T-helper 1 cell treated with Interleukin-12 subunit alpha and Interleukin-12 subunit beta and Interleukin-4 antibody, amounts not matched to agents 30 ng/mL and 1 ng/mL, for 36 hours (primary cell): Measurements from ENCODE around the gene NRAP. TPM values are rescaled to one million over a fixed set of nuclear protein-coding genes. Genes with fewer than 3 reads are reported as not detected.

ENCODE experiments used
- intact Hi-C: fragments of 100-400 bp; cut with micrococcal nuclease; formaldehyde crosslinking; loops from one replicate; pipeline ENCODE4 v1.15.1; 2024
- total RNA-seq: library from RNA; stranded (reverse); gene quantifications from 2 replicates; pipeline ENCODE4 v1.2.3, GENCODE V29; 2022

NRAP gene
- total RNA-seq, 1 donor from 2014 or later, result not detected

DNA sequence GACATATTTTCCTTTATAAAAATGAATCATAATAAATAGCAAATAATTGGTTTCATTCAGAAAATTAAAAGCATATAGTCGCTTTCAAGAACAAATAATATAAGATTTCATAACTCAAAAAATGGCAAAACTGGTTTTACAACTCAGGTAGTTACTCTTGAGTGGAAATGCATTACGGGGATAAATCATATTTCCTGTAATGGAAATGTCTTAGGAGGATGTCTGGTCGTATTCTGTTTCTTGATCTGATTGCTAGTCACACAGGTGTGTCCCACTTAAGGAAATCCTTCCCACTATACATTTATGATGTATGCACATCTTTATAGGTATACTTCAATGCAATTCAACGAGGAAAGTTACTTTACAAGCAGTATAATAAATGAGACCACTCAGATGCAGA lies 20.7 kb downstream of the NRAP start:
- intact Hi-C loops, result no loop called here

DNA sequence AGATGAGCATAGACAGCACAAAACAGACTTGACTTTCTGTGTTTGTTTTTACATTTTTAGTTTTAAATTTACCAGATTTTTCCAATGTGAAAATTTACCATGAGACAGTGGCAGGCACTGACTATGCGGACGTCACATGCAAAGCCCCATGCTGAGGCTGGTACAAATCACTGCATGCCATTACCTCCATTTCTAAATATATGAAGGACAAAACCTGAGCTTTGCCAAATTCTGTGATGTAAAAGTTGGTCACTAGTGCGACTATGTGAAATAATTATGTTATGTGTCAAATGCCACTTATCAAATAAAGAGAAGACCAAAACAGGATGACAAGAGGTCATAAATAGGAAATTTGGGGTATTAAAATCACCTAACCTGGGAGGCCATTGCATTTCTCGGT lies 22.1 kb downstream of the NRAP start:
- intact Hi-C loops, result no loop called here

DNA sequence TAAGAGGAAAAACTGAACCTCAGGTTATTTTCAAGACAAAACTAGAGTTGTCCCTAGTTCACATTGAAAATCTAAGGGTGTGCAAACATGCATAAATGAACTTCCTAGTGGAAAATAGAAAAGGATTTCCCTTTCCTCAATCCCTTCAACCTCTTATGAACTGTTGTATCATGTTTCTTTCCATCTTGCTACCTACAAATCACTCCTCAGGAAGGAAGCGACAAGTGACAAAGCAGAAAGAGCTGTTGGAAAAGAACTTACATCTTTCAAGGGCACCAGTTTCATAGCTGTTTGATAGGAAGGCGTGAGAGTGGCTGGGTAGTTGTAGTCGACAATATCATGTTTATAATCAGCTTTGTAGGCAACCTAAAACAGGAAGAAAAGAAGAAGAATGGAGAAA lies 23.9 kb downstream of the NRAP start:
- intact Hi-C loops, result no loop called here

DNA sequence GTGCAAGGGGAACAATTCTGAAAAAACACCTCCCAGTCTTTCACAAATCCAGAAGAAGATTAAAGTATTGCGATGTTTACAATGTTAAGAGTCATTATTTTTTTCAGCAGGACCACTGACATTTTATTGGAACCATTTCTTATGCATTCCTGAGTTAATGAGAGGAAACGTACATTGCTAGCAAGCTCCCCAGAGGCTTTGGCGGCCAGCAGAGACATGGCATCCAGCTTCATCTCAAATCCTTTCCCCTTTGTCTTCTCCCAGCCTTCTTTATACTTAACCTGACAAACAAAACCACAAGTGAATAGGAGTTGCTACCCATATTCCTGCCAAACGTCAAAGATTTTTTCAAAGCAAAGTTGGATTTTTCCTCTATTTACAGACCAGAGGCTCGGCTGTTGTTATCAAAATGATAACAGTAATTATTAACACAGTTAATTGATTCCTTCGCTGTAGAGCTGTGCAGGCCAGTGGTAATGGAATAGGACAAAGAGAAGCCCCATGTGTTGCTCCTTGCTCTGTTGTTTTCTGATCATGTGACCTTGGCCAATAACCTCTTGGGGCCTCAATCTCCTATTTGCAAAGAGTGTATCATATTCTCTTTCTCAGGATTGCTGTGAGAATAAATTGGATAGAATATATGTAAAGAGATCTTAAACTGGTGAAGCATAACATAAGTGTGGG lies 32.0 kb downstream of the NRAP start:
- intact Hi-C loops, result no loop called here

DNA sequence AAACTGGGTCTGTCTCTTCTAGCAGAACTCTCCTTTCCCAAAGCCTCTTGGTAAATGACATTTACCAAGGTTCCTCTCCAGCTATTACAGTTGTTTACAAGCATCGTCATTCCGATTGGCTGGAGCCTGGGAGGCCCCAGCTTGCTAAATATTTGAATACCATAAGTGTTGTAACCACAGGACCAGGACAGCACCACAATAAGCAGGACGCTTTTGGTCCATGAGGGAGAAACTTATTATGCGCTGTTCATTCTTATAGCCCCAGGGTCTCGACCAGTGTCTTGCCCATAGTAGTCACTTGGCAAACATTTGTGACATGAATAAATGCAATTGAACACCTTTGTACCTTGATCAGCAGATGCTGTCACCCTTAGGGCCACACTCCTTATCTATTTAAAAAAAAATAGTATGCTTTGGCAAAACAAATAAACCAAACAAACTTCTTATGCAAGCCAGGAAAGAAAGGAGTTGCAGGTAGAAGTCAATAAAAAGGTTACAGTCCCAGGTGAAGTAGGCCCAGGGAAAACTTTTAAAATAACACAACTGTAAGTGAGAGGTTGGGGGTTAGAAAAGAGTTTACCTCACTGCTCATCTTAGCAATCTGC lies 32.8 kb downstream of the NRAP start:
- intact Hi-C loops, result no loop called here

DNA sequence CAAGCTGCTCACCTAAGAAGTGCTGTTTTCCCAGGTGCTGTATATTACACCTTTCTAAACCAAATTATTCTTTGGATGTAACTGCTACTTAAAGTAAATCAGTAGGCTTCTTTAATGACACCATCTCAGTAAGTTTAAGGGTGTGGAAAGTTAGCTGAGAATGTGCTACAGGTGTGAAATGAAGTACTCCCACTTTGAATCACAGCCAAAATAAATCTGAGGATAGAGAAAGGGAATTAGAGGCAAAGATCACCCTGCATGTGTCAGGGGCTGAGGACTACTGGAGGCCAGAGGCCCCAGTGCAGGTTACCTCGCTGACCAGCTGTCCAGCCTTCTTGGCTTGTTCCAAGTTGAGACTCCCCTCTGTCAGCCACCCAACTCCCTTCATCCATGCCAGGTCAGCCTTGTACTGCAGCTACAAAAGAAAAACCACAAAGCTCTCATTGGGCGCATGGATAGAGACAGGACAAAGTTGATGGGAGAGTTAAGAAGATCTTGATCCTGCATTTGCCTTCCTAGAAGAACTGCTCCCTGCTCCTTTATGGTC lies 35.2 kb downstream of the NRAP start:
- intact Hi-C loops, result no loop called here

DNA sequence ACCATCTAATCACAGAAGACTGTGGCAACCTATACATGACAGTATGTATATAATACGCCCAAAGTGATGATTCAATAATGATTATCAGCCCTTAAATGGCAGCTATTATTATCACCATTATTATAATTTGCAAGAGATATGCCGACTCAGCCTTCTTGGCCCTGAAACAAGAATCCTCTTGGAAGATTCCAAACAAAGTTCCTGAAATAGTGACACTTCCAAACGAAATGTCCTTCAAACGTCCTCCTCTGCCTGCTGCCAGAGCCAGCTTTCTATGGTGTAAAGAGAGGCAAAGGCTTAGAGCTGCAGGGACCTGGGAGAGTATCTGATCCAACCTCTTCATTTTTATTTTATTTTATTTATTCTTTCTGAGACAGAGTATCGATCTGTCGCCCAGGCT lies 36.0 kb downstream of the NRAP start:
- intact Hi-C loops, result no loop called here

DNA sequence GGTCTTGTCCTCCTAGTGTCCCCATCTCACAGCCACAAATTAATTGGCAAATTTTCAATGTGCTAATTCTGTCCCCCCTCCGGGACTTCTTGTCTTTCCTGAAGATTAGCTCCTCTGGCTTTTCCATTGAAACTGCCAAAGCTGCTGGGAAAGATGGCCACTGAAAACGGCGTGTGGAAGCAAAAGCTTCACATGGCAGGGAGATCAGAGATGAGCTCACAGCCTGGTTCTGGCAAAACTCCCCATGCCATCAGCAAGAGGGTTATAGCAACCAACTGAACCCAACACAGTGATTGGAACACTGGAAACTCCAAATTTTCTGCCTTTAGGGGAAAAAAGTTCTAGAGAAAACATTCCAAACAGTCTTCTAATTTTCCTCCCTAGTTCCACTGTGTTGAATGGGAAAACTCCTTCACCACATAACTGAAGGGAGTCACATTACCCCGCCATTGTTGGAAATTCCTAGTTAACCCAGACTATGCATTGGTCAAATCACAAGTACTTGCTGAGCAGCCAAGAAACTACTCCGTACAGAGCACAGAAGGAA lies 37.0 kb downstream of the NRAP start:
- intact Hi-C loops, result no loop called here

DNA sequence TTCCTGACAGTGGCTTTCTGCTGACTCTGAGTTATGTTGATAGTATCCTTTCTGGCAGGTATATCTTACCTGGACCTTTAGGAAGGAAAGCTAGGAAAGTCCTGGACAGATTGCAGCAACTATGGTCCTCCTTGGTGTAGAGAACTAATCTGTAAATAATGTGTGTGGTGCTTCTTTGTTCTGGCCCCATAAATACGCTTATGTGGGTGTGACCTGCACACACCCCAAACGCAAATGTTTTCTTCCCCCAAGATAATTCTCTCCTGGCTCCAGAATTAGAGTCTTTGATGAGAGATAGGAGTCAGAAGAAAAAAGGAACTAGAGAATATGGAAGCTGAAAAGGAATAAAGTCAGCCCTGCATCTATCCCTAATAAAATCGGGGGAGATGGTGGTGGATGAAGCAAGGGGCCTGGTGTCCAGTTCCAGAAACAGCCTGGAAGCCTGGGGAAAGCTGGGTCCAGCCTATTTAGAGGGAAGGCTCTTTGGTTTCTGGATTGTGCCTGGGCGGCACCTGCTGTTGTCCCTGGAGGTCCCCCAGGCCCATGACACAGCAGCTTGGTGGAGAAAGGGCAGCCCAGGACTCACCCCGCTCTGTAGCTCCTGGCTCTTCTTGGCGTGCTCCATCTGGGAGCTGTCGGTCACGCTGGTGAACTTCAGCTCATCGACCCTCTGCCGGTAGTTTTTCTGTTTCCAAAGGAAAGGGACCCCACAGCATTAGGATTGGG lies 38.2 kb downstream of the NRAP start:
- intact Hi-C loops, result no loop called here

DNA sequence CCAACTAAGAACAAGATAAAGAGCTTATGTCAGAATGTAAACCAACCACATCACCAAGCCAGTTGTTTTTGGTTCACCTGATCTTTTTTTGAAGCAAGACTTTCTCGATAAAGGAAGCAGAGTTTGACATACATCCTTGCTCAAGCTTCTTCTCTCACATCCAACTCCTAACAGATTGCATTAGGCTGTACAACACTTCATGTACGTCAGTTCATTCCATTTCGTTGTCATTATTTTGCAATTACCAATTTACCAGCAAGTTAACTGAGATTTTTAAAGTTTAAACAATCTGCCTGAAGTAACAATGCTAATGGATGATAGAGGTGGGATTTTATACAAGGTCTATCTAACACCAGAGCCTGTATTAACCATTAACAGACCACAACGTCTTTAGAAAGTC lies 41.0 kb downstream of the NRAP start:
- intact Hi-C loops, result no loop called here

DNA sequence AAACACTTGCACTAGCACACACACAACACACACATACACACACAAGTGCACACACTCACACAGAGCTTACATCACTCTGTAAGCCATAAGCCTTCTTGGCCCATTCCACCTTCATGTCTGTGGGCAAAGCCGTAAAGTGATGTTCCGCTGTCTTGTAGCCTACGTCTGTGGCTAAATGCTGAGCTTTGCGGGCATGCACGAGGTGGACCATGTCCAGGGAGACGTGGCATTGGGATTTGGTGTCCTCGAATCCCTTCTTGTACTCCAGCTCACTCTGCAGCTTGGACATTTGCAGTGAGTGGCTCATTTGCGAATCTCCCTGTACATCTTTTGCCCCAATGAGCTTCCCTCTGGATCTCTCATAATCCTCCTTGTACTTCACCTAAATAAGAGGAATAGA lies 42.0 kb downstream of the NRAP start:
- intact Hi-C loops, result no loop called here

DNA sequence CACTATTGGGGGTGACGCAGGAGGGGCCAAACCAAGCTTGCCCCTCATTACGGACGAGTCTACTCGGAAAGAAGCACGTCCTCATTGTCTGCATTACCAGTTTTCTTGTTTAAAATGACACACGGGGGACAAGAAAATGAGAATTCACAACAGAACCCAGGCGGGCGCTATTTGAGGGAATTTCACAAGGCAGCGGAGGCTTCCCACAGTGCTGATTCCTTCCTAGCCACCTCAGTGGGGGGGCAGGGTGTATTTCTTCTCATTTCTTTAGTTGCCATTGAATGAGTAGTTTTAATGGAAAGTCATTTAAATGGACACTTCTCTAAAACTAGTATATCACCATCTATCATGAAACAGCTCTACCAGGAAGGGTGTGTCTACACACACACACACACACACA lies 42.9 kb downstream of the NRAP start:
- intact Hi-C loops, result no loop called here

DNA sequence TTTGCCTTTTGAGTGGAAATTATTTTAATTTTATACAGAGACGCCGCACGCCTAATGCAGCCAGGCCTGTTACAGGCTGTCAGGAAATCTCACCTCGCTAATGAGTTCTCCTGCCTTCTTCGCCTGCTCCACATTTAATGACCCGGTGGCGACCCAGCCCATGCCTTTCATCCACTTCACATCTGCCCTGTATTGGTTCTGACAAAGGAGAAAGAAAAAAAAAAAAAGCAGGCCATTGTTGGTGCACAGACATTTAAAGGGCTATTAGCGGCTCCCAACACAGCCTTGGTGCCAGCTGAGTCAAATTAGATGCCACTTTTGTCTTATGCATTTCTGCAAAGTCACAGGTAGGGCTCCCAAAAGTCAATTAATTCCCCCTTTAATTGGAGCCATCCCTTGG lies 43.3 kb downstream of the NRAP start:
- intact Hi-C loops, result no loop called here

DNA sequence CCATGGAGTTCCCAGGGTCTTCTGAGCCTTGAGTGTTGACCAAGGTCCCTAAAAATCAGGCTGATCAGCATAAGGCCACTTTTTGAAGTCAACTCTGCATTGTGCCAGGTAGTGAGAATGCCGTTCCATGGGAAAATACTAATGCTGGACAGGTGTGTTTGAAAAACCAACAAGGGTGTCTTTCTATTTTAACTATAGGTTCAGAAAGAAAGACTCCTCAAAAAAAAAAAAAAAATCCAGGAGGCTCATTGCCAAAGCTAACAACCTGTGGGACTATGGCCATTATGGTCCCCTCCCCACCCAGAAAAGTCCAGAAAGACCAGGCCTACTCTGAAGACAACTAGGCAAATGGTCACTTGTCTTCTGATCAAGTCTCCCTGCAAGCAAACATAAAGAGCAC lies 44.4 kb downstream of the NRAP start:
- intact Hi-C loops, result no loop called here

DNA sequence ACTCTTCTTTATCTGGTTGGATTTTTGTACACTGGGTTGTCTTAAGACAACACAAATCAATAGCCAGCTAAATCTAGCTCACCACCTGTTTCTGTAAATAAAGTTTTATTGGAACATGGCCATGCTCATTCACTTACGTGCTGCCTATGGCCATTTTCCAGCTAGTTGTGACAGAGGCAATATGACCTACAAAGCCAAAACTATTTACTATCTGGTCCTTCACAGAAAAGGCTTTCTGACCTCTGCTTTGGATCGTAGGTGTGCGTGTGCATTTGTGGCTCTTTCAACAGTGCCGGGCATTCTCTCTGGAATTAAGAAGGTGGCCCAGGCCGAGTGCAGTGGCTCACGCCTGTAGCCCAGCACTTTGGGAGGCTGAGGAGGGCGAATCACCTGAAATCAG lies 45.5 kb downstream of the NRAP start:
- intact Hi-C loops, result no loop called here

DNA sequence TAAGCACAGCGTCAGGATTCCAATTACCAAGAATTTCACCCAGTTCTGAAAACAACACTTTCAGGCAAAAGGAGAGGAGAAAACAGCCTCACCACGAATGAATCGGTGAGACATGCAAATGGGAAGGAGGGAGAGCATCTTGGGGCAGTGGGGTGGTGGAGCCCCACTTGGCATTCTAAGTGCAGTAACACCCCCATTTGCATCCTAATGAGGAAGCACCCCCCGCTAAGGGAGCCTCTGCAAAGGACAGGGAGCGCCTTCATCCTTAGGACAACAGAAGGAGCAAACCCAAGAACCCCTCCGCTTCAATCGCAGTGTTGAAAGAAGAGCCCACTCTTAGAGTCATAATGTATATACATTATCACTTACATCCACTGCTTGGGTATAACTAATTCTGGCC lies 46.8 kb downstream of the NRAP start:
- intact Hi-C loops, result no loop called here

DNA sequence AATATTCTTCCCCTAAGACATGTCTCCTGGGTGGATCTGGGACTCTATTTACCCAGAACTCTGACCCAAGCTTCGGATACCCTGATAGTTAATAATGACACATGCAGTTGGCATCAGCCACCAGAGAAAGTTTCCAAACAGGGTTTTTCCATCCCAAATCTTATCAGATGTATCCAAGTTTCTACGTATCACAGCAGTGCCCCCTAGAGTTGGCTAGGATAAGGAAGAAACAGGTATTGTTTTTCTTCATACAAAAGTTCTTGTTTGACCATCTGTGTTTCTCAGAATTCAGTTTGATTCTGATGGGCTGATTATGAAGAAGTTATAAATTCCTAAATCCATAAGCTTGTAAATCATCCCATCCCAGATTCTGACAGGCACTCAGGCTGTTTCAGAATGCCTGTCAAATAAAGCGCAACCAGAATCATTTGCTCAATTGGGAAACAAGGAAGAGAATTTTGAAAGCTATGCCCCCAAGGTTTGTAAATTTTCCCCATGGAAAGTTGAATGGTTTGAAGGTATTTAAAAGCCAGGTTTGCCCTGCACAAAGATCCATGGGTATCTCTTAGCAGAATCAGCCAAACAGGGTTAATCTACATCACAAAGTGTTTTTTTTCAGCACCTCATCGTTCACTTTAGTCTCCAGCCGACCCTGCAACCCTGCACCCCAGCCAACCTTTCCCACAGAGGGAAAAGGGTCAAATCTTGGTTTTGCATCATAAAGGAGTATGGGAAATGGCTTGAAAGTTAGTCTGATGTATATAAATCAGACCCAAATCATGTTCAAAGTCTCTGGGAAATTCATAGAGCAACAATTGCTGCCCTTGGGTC lies 47.4 kb downstream of the NRAP start:
- intact Hi-C loops, result no loop called here

DNA sequence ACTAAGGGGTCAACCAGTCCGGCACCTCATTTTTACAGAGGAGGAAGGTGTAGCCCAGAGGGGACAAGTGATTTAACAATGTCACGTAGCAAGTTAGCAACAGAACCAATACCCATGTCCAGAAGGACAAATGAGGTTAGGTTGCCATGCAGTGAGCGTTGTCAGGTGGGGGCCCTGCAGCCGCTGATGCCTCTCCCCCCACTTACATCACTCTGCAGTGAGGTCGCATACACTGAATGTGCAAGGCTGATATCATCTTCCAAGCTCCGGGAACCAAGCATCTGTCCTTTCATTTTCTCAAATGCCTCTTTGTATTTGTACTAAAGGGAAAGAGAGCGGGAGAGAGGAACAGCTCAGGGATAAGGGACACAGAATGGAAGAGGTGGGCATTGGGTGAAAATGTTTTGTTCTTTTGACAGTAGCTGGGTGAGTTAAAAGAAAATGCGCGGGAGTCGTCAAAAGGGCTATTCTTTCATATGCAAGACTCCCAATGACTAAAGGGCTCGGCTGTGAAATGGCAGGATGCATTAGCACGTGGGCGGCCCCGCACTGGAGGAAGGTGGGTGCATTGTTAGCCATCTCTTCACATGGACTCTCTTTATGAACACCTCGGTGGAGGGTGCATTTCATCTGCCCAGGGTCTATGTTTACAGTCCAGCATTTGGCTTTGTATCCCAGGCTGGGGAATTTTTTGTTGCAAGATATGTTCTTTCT lies 49.7 kb downstream of the NRAP start:
- intact Hi-C loops, result no loop called here

DNA sequence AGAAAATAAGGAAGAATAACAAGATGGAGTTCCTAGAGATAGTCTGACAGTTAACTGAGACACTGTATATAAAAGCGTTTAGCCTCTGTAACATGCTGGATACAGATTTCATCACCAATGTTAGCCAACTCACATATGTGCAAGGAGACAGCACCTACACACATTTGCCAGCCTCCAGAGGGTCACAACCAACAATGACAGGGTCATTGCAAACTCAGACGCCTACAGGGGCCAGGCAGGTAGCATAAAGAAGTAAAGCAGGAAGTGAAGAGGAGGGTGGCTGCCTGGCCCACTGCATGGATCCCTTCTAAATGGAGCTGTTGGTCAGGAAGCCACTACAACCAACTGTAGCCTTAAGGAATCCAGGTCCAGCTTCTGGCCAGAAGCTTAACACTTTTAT lies 50.4 kb downstream of the NRAP start:
- intact Hi-C loops, result no loop called here

DNA sequence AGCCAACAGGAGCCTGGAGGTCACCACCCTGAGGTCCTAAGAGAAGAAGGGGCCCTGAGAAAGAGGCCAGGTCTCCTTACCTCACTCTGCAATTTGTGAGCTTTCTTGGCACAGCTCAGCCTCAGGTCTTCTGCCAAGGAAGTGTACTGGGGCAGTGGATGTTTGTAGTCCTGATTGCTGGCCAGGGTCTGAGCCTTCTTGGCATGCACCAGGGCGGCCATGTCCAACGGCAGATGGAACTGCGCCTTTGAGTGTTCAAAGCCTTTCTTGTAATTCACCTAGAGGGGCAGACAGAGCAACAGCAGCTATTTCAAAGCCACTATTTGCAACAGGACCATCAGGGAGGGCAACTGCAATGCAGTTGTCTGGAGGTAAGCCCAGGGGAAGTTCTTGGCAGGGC lies 51.7 kb downstream of the NRAP start:
- intact Hi-C loops, result no loop called here
